Loucy (cell line): Measurements from ENCODE around the gene GLMN.

Experiments used
- H2AFZ ChIP-seq: fragments of 200-600 bp; sonication (generic); 2 replicates; pipeline ENCODE4 v1.6.0; 2016; ENCODE audit warnings: antibody characterized with exemption, mild to moderate bottlenecking, low read length, moderate library complexity
- H3F3A ChIP-seq: fragments of 200-600 bp; 2 replicates; pipeline ENCODE4 v1.6.0; 2016; ENCODE audit warnings: antibody characterized with exemption, low read depth, mild to moderate bottlenecking
- H3K27me3 ChIP-seq: fragments of 200-600 bp; sonication (generic); 2 replicates; pipeline ENCODE4 v1.6.1; 2014; ENCODE audit warnings: low read length, mild to moderate bottlenecking; ENCODE audit not compliant: insufficient read depth, poor library complexity, severe bottlenecking
- H3K36me3 ChIP-seq: fragments of 200-600 bp; sonication (generic); 2 replicates; pipeline ENCODE4 v1.6.1; 2016; ENCODE audit warnings: low read length; ENCODE audit not compliant: insufficient read depth
- H3K4me1 ChIP-seq: fragments of 200-600 bp; sonication (generic); 2 replicates; pipeline ENCODE4 v1.5.1; 2014; ENCODE audit warnings: low read length, mild to moderate bottlenecking; ENCODE audit not compliant: insufficient read depth, poor library complexity, severe bottlenecking
- H3K4me2 ChIP-seq: fragments of 200-600 bp; sonication (generic); 2 replicates; pipeline ENCODE4 v1.6.0; 2014; ENCODE audit warnings: antibody characterized with exemption, low read length, low read depth, mild to moderate bottlenecking; ENCODE audit not compliant: poor library complexity, severe bottlenecking
- H3K4me3 ChIP-seq: fragments of 200-600 bp; sonication (generic); 2 replicates; pipeline ENCODE4 v1.5.1; 2014; ENCODE audit warnings: low read length, mild to moderate bottlenecking, mixed read lengths; ENCODE audit not compliant: poor library complexity, severe bottlenecking
- H3K79me2 ChIP-seq: fragments of 200-600 bp; sonication (generic); 2 replicates; pipeline ENCODE4 v1.6.1; 2014; ENCODE audit warnings: low read length; ENCODE audit not compliant: insufficient read depth
- H3K9ac ChIP-seq: fragments of 200-600 bp; sonication (generic); 2 replicates; pipeline ENCODE4 v1.6.0; 2014; ENCODE audit warnings: mild to moderate bottlenecking, low read depth, low read length, moderate library complexity; ENCODE audit not compliant: poor library complexity, severe bottlenecking
- H3K9me2 ChIP-seq: fragments of 200-600 bp; sonication (generic); replicated peaks from 2 replicates; pipeline ENCODE4 v1.6.1; 2016; ENCODE audit warnings: low read depth, low read length, mixed read lengths
- H3K9me3 ChIP-seq: fragments of 200-600 bp; sonication (generic); 2 replicates; pipeline ENCODE4 v1.6.1; 2014; ENCODE audit warnings: mild to moderate bottlenecking, antibody characterized with exemption, low read length, low read depth; ENCODE audit not compliant: insufficient read depth
- H4K20me1 ChIP-seq: fragments of 200-600 bp; sonication (generic); 2 replicates; pipeline ENCODE4 v1.6.0; 2014; ENCODE audit warnings: antibody characterized with exemption, low read length, mild to moderate bottlenecking; ENCODE audit not compliant: insufficient read depth, poor library complexity, severe bottlenecking
- CTCF ChIP-seq: fragments of 200-600 bp; sonication (generic); conservative IDR thresholded peaks from 2 replicates; pipeline ENCODE4 v1.5.1; 2014; ENCODE audit warnings: mild to moderate bottlenecking, antibody characterized with exemption, low read length
- EZH2phosphoT487 ChIP-seq: fragments of 200-600 bp; IDR thresholded peaks from 2 replicates; pipeline ENCODE4 v1.6.1; 2018; ENCODE audit warnings: antibody characterized with exemption, mild to moderate bottlenecking, moderate library complexity, borderline replicate concordance

Gene GLMN

DNA sequence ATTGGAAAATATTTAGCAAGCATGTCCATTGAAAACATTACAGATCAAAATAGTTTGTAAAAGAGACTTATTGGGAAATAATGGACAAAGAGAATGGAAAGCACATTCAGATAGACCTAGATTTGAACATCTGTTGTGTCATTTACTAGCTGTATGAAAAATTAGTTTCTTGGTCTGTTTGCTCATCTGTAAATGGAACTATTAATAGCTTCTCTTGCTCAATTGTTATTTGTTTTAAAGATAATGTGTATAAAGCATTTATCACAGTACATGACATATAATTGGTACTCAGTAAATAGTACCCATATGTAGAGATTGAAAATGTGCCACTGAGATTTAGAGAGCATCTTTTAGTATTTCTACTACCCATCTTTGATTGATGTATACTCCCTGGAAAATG is 26.0 kb upstream of the GLMN start:
- no peaks in the 10 kb centered on the region for H3K79me2 ChIP-seq
- TF ChIP-seq EZH2phosphoT487 = no peak
- no peak for TF ChIP-seq CTCF

DNA sequence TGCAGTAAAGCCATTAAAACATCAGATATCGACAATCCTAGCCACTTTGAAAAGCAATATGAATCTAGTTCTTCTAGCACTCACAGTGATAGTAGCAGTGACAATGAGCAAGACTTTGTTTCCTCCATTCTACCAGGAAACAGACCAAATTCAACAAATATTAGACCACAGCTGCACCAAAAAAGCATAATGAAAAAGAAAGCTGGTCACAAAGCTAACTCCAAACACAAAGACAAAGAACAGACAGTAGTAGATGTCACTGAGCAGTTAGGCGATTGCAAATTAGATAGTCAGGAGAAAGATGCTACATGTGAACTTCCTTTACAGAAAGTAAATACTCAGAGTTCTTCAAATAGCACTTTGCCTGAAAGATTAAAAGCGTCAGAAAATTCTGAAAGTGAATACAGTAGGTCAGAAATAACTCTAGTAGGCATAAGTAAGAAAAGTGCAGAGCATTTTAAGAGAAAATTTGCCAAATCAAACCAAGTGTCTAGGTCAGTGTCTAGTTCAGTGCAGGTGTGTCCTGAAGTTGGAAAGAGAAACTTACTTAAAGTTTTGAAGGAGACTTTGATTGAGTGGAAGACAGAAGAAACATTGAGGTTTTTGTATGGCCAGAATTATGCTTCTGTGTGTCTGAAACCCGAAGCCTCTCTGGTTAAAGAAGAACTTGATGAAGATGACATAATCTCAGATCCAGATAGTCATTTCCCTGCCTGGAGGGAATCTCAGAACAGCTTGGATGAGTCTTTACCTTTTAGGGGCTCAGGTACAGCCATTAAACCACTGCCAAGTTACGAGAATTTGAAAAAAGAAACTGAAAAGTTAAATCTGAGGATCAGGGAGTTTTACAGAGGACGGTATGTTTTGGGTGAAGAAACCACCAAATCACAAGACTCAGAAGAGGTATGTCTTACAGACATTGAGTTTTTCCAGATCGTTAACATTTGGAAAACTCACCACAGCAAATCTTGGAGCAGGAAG is 25.0 kb upstream of the GLMN start:
- Histone ChIP-seq H3K9me2 (no peaks in the 10 kb centered on the region), H4K20me1 (peaks cover under 1% of the 10 kb centered on the region), H3K36me3 (peaks cover 37% of the 10 kb centered on the region), H3K4me1 (peaks cover 2% of the 10 kb centered on the region), H3K4me3 (no peak overlapping the region), H2AFZ (no peak overlapping the region), H3F3A (no peaks in the 10 kb centered on the region), H3K79me2 (no peaks in the 10 kb centered on the region), H3K27me3 (no peaks in the 10 kb centered on the region), H3K9me3 (peaks cover 7% of the 10 kb centered on the region; the same call in 1 of the 2 replicates), H3K4me2 (no peak overlapping the region), H3K9ac (no peak overlapping the region)
- TF ChIP-seq CTCF (no peak), EZH2phosphoT487 (no peak)

More for the DNA sequence above, 26.0 kb upstream of the GLMN start:
- H3K4me3 ChIP-seq = no peak overlapping the region
- no peak overlapping the region for H2AFZ ChIP-seq
- no peak overlapping the region for H3K9ac ChIP-seq
- H3F3A ChIP-seq = no peaks in the 10 kb centered on the region
- no peak overlapping the region for H3K4me2 ChIP-seq
- no peaks in the 10 kb centered on the region for H3K27me3 ChIP-seq
- no peaks in the 10 kb centered on the region for H3K9me2 ChIP-seq
- no peaks in the 10 kb centered on the region for H3K4me1 ChIP-seq
- no peaks in the 10 kb centered on the region for H4K20me1 ChIP-seq
- H3K9me3 ChIP-seq = peaks cover 7% of the 10 kb centered on the region; the same call in 1 of the 2 replicates
- peaks cover 37% of the 10 kb centered on the region for H3K36me3 ChIP-seq

GRCh38 chr1:92317836-92318493 is 19.2 kb upstream of the GLMN start:
- peaks cover 7% of the 10 kb centered on the region for H4K20me1 ChIP-seq
- H3K9ac ChIP-seq = no peak overlapping the region
- H3K36me3 ChIP-seq = peaks cover 4% of the 10 kb centered on the region; the same call in 1 of the 2 replicates
- TF ChIP-seq CTCF (no peak), EZH2phosphoT487 (no peak)
- peaks cover 35% of the 10 kb centered on the region for H3K4me1 ChIP-seq
- H3K4me2 ChIP-seq = peak overlapping the region; percentile 56
- 0 out of 2 replicates have a peak, but pooled peaks cover 2% of the 10 kb centered on the region for H3F3A ChIP-seq
- H3K9me2 ChIP-seq = no peaks in the 10 kb centered on the region
- H3K9me3 ChIP-seq = no peaks in the 10 kb centered on the region
- H3K79me2 ChIP-seq = no peaks in the 10 kb centered on the region
- no peaks in the 10 kb centered on the region for H3K27me3 ChIP-seq
- H3K4me3 ChIP-seq = peak overlapping the region; percentile 2
- no peak overlapping the region for H2AFZ ChIP-seq
